ENCODE results near the gene CCIN. TPM values are rescaled to one million over a fixed set of nuclear protein-coding genes. Genes with fewer than 3 reads are reported as not detected.
A peak's percentile ranks its signal among the peaks of the same experiment; 100 is the strongest.
"Not testable (repeated sequence)": the region's sequence is repeated elsewhere in the genome, so short reads cannot be mapped to it uniquely, and the experiment has no call there.

CCIN gene
- total RNA-seq, 4 donors from 2014 or later, result not detected

GRCh38 chr9:36156116-36156515 is 13.1 kb upstream of the CCIN start:
- TF ChIP-seq POLR2A (IDR thresholded peaks at IDR 0.05) (no peak), POLR2AphosphoS5 (IDR thresholded peaks at IDR 0.05) (no peak), CTCF (IDR thresholded peaks at IDR 0.05) (no peak), EP300 (IDR thresholded peaks at IDR 0.05; ENCODE audit: low read depth) (no peak)
- Histone ChIP-seq H3K4me1 (peaks cover 8 to 37% (median 26%) of the 10 kb centered on the region in 4 donors), H3K27ac (peak overlapping the region in 3 of 4 donors; percentile 86 to 87 (median 86)), H3K9me3 (no peaks in the 10 kb centered on the region), H3K4me3 (no peak overlapping the region), H3K36me3 (peaks cover 0 to 16% (median 5%) of the 10 kb centered on the region in 4 donors), H3K27me3 (no peaks in the 10 kb centered on the region)
- DNase-seq, result no peak
- intact Hi-C loops (cut with DNase I; ENCODE audit: low total_unique reads) (no loop called here), in situ Hi-C loops (cut with MboI; ENCODE audit: low pct_ligation_motif_present in 1 of 4, low pct_unique_long_range_greater_than_20kb in 1 of 4, low sequenced_read_pairs in 3 of 4) (loop anchor here in 1 of 4 donors (25.0 kb wide), 1 partner anchor 119 kb away; the partner anchor contains the start of gene RECK)
- 92 to 97% methylated on average over 5 to 6 of the region's 6 CpGs for WGBS, 2 donors (ENCODE audit: low coverage in 1 of 2)

- H3K27me3 ChIP-seq, result no peaks in the 10 kb centered on the region
- TF ChIP-seq EP300 (IDR thresholded peaks at IDR 0.05; ENCODE audit: low read depth) (no peak), POLR2A (IDR thresholded peaks at IDR 0.05) (no peak), POLR2AphosphoS5 (IDR thresholded peaks at IDR 0.05) (no peak), CTCF (IDR thresholded peaks at IDR 0.05) (no peak)
- intact Hi-C loops (cut with DNase I; ENCODE audit: low total_unique reads), result no loop called here
- H3K27ac ChIP-seq, result peak overlapping the region; percentile 41 to 75 (median 70)
- WGBS, 2 donors (ENCODE audit: low coverage in 1 of 2), result 71 to 73% methylated on average over 2 of the region's 2 CpGs
- in situ Hi-C loops (cut with MboI; ENCODE audit: low pct_ligation_motif_present in 1 of 4, low pct_unique_long_range_greater_than_20kb in 1 of 4, low sequenced_read_pairs in 3 of 4), result loop anchor here in 1 of 4 donors (25.0 kb wide), 1 partner anchor 121 kb away; the partner anchor contains the start of gene RECK
- peaks cover 8 to 28% (median 20%) of the 10 kb centered on the region in 4 donors for H3K4me1 ChIP-seq
- H3K9me3 ChIP-seq, result no peaks in the 10 kb centered on the region
- no peak overlapping the region for H3K4me3 ChIP-seq
- no peak for DNase-seq
- peaks cover 0 to 16% (median 5%) of the 10 kb centered on the region in 4 donors for H3K36me3 ChIP-seq
Measured at GRCh38 chr9:36158122-36158521, 11.1 kb upstream of the CCIN start.

GRCh38 chr9:36158917-36159316 is 10.3 kb upstream of the CCIN start:
- H3K27ac ChIP-seq, result peak overlapping the region; percentile 41 to 75 (median 70)

DNA sequence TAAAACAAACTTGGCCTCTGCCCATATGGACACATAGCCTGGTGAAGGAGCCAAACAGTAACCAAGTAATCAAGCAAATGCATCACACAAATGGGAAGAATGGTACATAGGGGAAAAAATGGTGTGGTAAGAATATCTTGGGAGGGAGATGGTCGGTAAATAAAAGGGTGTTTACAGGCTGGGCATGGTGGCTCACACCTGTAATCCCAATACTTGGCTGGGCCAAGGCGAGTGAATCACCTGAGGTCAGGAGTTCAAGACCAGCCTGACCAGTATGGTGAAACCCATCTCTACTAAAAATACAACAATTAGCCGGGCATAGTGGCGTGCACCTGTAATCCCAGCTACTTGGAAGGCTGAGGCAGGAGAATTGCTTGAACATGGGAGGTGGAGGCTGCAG is 9.7 kb upstream of the CCIN start:
- intact Hi-C loops (cut with DNase I; ENCODE audit: low total_unique reads); H3K9me3 ChIP-seq; DNase-seq; H3K27me3 ChIP-seq; H3K4me3 ChIP-seq: not testable (repeated sequence)
- H3K36me3 ChIP-seq, result peaks cover 0 to 16% (median 5%) of the 10 kb centered on the region in 4 donors
- in situ Hi-C loops (cut with MboI; ENCODE audit: low pct_ligation_motif_present in 1 of 4, low pct_unique_long_range_greater_than_20kb in 1 of 4, low sequenced_read_pairs in 3 of 4), result loop anchor here in 1 of 4 donors (25.0 kb wide), 1 partner anchor 122 kb away; the partner anchor contains the start of gene RECK
- H3K27ac ChIP-seq, result peak overlapping the region; percentile 41 to 75 (median 70)
- peaks cover 12 to 27% (median 18%) of the 10 kb centered on the region in 4 donors for H3K4me1 ChIP-seq
- 92 to 100% methylated on average over 1 to 4 of the region's 4 CpGs for WGBS, 2 donors (ENCODE audit: low coverage in 1 of 2)

More at GRCh38 chr9:36158917-36159316, 10.3 kb upstream of the CCIN start:
- Histone ChIP-seq H3K36me3 (peaks cover 0 to 16% (median 5%) of the 10 kb centered on the region in 4 donors), H3K27me3 (no peaks in the 10 kb centered on the region), H3K4me3 (no peak overlapping the region), H3K4me1 (peaks cover 16 to 29% (median 23%) of the 10 kb centered on the region in 4 donors), H3K9me3 (no peaks in the 10 kb centered on the region)
- no peak for DNase-seq
- TF ChIP-seq CTCF (IDR thresholded peaks at IDR 0.05) (no peak), POLR2AphosphoS5 (IDR thresholded peaks at IDR 0.05) (no peak), POLR2A (IDR thresholded peaks at IDR 0.05) (no peak), EP300 (IDR thresholded peaks at IDR 0.05; ENCODE audit: low read depth) (no peak)
- in situ Hi-C loops (cut with MboI; ENCODE audit: low pct_ligation_motif_present in 1 of 4, low pct_unique_long_range_greater_than_20kb in 1 of 4, low sequenced_read_pairs in 3 of 4) (loop anchor here in 1 of 4 donors (25.0 kb wide), 1 partner anchor 122 kb away; the partner anchor contains the start of gene RECK), intact Hi-C loops (cut with DNase I; ENCODE audit: low total_unique reads) (no loop called here)
- 40 to 77% methylated on average over 3 to 7 of the region's 7 CpGs for WGBS, 2 donors (ENCODE audit: low coverage in 1 of 2)

- in situ Hi-C loops (cut with MboI; ENCODE audit: low pct_ligation_motif_present in 1 of 4, low pct_unique_long_range_greater_than_20kb in 1 of 4, low sequenced_read_pairs in 3 of 4), result loop anchor here in 2 of 4 donors (10.0 to 25.0 kb wide), 2 partner anchors 55 to 123 kb away; partner anchors contain the start of gene RECK (in 1 of the 2)
- intact Hi-C loops (cut with DNase I; ENCODE audit: low total_unique reads); H3K4me3 ChIP-seq; H3K9me3 ChIP-seq; H3K27me3 ChIP-seq; DNase-seq: not testable (repeated sequence)
- Histone ChIP-seq H3K36me3 (peaks cover 0 to 16% (median 5%) of the 10 kb centered on the region in 4 donors), H3K27ac (peak overlapping the region in 2 of 4 donors; percentile 80 to 82), H3K4me1 (peaks cover 8 to 23% (median 15%) of the 10 kb centered on the region in 4 donors)
- WGBS, 2 donors (ENCODE audit: low coverage in 1 of 2), result 81 to 88% methylated on average over 9 to 11 of the region's 11 CpGs
Measured at GRCh38 chr9:36160126-36160525, 9.1 kb upstream of the CCIN start.

Measured in transverse colon (tissue), 4 donors.